ENCODE measurements around the gene ARRB1. TPM values are rescaled to one million over a fixed set of nuclear protein-coding genes. Genes with fewer than 3 reads are reported as not detected.
A peak's percentile ranks its signal among the peaks of the same experiment; 100 is the strongest.

Gene ARRB1
- total and polyA plus RNA-seq, 9 of the 15 experiments (the other 6 are each of a cell fraction or from before 2014, with no cell fraction given), result 6.6 to 45.4 (median 28.5) TPM

GRCh38 chr11:75400146-75400865 lies 48.8 kb upstream of the ARRB1 start (continued):
- TF ChIP-seq CHD7 (IDR thresholded peaks at IDR 0.05; ENCODE audit: low read depth, low read length) (no peak), CHD1 (IDR thresholded peaks at IDR 0.05; ENCODE audit: low read length) (peak; percentile 16), RBFOX2 (IDR thresholded peaks at IDR 0.05; ENCODE audit: low read depth, low read length) (peak; percentile 65; the same call in 1 of the 2 replicates), ZNF584 (CRISPR knock-in tag; IDR thresholded peaks at IDR 0.05; ENCODE audit: low read depth) (no peak), DPF2 (IDR thresholded peaks at IDR 0.05) (no peak), PHB2 (IDR thresholded peaks at IDR 0.05; ENCODE audit: low read depth) (no peak), SRF (CRISPR knock-in tag; IDR thresholded peaks at IDR 0.05) (no peak), NR0B1 (IDR thresholded peaks at IDR 0.05; ENCODE audit: partially characterized antibody) (no peak), PHF21A (IDR thresholded peaks at IDR 0.05; ENCODE audit: borderline replicate concordance, low read depth) (no peak), ZFPM2 (CRISPR knock-in tag; IDR thresholded peaks at IDR 0.05) (no peak), CEBPZ (IDR thresholded peaks at IDR 0.05; ENCODE audit: borderline replicate concordance, low read depth, low read length) (no peak)
